Measurements from ENCODE around the gene RFNG. TPM values are rescaled to one million over a fixed set of nuclear protein-coding genes. Genes with fewer than 3 reads are reported as not detected.

RFNG gene
- total and polyA plus RNA-seq, 10 of the 15 experiments (the other 5 are each of a cell fraction or from before 2014, with no cell fraction given): 0.10 to 19.6 (median 6.2) TPM

GRCh38 chr17:81999587-81999975 is 52.0 kb downstream of the RFNG start (continued):
- TF ChIP-seq ATF7 (IDR thresholded peaks at IDR 0.05; ENCODE audit: low read depth): no peak
- no peak for TF ChIP-seq CBX3 (IDR thresholded peaks at IDR 0.05; ENCODE audit: borderline replicate concordance, low read depth)
- TF ChIP-seq HSF1 (IDR thresholded peaks at IDR 0.05; ENCODE audit: low read depth, low read length): no peak
- TF ChIP-seq WRNIP1 (IDR thresholded peaks at IDR 0.05; ENCODE audit: borderline replicate concordance, low read depth, low read length): no peak
- no peak for TF ChIP-seq YY1 (IDR thresholded peaks at IDR 0.05; ENCODE audit: low read depth, low read length)
- TF ChIP-seq ZNF592 (IDR thresholded peaks at IDR 0.05): no peak
- no peak for TF ChIP-seq E2F8 (IDR thresholded peaks at IDR 0.05; ENCODE audit: low read depth, partially characterized antibody)
- no peak for TF ChIP-seq CHD2 (IDR thresholded peaks at IDR 0.05; ENCODE audit: borderline replicate concordance, low read depth, low read length)
- TF ChIP-seq ELK1 (IDR thresholded peaks at IDR 0.05; ENCODE audit: low read depth, low read length): no peak
